GM19463 (cell line): ENCODE results near the gene INTS14.
A peak's percentile ranks its signal among the peaks of the same experiment; 100 is the strongest.

Experiments used
- ATAC-seq: cut with Tn5 transposase; IDR thresholded peaks from one replicate; pipeline ENCODE4 v1.9.1; 2021; ENCODE audit warnings: mild to moderate bottlenecking, moderate library complexity; ENCODE audit not compliant: unreplicated experiment

INTS14 gene

GRCh38 chr15:65610871-65611718 is at the start of gene INTS14:
TSS of gene INTS14 (minus strand) at chr15:65611131. CDS start at chr15:65607380, 3,751 bp downstream.
- peak; percentile 98 for ATAC-seq

GRCh38 chr15:65659502-65660052 is 48.6 kb upstream of the INTS14 start:
- ATAC-seq: no peak

GRCh38 chr15:65655457-65655856 is 44.5 kb upstream of the INTS14 start:
- no peak for ATAC-seq

GRCh38 chr15:65655026-65655425 is 44.1 kb upstream of the INTS14 start:
- no peak for ATAC-seq

- no peak for ATAC-seq
Observed at GRCh38 chr15:65653801-65654521, 43.0 kb upstream of the INTS14 start.

GRCh38 chr15:65653341-65653740 is 42.4 kb upstream of the INTS14 start:
- ATAC-seq: no peak

- ATAC-seq: no peak
Observed at GRCh38 chr15:65651831-65652749, 41.2 kb upstream of the INTS14 start.

- no peak for ATAC-seq
Observed at GRCh38 chr15:65651042-65651322, 40.1 kb upstream of the INTS14 start.

- no peak for ATAC-seq
Observed at GRCh38 chr15:65650312-65651041, 39.5 kb upstream of the INTS14 start.

GRCh38 chr15:65646486-65646885 is 35.6 kb upstream of the INTS14 start:
- ATAC-seq: no peak

- ATAC-seq: no peak
Observed at GRCh38 chr15:65645392-65645791, 34.5 kb upstream of the INTS14 start.

- no peak for ATAC-seq
Observed at GRCh38 chr15:65644282-65644681, 33.4 kb upstream of the INTS14 start.

- no peak for ATAC-seq
Observed at GRCh38 chr15:65642594-65642993, 31.7 kb upstream of the INTS14 start.

GRCh38 chr15:65641768-65642475 is 31.0 kb upstream of the INTS14 start:
- ATAC-seq: no peak

GRCh38 chr15:65639509-65639908 is 28.6 kb upstream of the INTS14 start:
- no peak for ATAC-seq

GRCh38 chr15:65638681-65639089 is 27.8 kb upstream of the INTS14 start:
- ATAC-seq: no peak

- no peak for ATAC-seq
Observed at GRCh38 chr15:65638109-65638508, 27.2 kb upstream of the INTS14 start.

GRCh38 chr15:65634356-65634755 is 23.4 kb upstream of the INTS14 start:
- ATAC-seq: no peak

- ATAC-seq: no peak
Observed at GRCh38 chr15:65633752-65634151, 22.8 kb upstream of the INTS14 start.
